Activated CD4-positive, alpha-beta T cell treated with anti-CD3 and anti-CD28 coated beads, Interleukin-2, amount 50 U/mL, for 16 hours (primary cell): ENCODE results near the gene COPS8.

Source experiments
- DNase-seq: peaks from one replicate; pipeline ENCODE4 v3.0.0-alpha.2; 2020

COPS8 gene

DNA sequence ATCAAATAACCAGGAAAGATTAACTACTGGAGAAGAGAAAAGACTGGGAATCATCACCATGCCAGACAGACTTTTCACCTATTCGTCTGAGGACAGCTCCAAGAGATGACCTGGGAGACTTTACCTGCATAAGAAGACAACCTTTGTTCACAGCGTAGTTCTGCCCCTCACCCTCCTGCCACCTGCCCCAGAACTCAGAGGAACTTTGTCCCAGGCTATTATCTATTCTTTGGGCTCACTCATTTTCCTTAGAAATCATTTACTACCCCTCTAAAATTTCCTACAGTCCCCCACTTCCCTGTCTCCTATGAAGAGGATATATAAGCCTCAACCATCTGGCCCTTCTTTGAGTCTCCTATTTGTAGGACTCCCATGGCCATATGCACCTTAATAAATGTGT, 19.3 kb upstream of the COPS8 start:
- DNase-seq: no peak

DNA sequence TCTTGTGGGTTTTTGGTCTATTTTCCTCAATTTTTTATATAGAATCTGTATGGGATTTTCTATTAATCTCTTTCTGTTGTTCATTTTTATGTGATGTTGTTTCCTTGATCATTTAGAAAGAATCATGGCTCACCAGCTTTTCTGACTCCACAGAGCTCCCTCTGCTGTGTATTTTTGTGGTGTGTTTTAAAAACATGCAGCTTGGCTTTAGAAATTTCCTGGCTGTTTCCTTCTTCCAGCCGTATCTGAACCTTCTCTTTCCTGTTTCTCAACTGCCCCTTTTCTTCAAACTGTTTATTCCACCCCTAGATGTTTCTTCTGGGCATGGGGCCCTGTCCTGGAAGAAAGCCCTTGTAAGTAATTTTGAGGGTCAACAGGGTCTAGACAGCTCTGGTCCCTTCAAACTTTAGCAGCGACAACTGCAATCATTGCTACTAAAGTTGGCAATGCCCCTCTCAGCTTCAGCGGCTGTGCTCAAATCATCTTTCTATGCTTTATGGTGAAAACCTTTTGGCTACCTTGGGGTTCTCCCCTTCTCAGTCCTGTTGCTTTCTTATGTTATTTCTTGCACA, 17.6 kb upstream of the COPS8 start:
- DNase-seq: no peak

DNA sequence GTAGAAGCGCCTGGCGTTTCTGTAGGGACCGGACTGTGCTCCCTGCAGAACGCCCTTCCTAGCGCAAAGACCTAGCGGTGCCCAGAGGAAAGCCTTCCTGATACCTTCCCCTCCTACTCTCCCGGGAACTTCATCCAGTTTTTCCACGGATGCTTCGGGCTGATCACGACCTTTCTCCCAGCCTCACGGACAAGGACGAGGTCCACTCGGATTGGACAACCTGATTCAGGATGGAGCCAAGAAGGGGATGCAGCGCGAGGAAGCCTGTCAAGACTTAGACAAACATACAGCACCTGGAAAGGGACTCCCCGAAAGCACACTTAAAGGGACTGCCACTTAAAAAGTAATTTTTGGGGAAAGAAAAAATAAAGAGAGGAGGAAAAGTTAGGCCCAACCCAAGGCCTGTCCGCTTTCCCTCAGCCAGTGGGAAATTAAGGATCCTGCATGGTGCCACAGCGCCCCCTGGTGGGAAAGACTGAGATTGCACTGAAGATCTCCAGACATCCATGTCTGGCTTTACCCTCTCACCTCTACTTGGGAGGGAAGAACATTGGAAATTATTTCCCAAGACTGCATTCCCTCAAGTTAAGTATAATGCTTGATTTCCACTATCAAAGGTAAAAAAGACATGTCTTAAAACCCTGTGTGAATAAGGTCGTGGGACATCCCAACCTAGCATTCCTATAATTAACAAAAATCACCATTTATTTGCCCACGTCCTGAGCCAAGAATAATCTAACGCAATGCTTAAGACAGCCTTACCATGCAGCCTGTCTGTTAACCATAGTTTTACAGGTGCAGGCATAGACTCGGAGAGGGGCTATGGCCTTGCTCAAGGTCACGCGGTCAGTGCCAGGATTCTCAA, 13.4 kb upstream of the COPS8 start:
- DNase-seq: peak; percentile 58

DNA sequence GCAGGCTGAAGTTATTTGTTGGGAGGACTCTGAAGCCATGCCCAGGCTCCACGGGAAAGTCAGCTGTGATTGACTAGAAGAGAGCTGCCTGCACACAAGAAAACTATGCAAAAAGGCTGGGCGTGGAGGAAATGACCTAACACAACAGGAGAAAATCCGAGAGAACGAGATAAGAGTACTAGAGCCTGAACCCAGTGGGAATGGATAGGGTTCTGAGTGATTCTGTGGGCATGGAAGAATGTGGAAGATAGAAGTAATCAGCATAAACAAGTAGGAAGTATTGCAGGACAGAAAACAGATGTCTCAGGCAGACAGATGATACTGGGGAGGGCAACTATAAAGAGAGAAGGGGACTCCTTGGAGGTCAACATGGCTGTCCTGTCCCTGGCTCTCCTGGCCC, 12.1 kb upstream of the COPS8 start:
- DNase-seq: no peak

DNA sequence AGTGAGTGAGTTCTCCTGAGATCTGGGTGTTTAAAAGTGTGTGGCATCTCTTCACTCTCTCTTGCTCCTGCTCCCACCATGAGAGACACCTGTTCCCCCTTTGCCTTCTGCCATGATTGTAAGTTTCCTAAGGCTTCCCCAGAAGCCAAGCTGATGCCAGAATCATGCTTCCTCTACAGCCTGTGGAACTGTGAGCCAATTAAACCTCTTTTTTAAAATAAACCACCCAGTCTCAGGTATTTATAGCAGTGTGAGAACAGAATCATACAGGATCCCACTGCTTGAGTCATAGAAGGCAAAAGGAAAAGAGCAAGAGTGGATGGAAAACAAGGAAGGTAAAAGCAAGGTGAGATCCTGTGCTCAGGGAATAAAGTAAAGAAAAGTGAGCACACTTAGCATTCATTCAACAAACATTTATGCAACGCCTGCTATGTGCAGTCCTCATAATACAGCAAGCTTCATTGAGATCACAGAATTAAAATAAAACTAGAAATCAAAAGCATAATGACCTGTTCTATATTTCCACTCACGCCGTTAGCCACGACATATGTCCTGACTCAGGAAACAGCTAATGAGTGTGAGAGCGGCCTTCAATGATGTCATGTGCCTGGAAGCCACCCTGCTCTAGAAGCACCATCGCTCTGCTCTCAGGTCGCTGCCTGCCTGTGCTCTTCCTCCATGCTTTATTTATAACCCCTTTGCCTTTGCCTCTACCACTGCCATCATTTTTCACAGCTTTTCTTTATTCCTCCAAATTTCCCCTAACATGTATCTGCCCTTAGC, 11.3 kb upstream of the COPS8 start:
- DNase-seq: no peak

DNA sequence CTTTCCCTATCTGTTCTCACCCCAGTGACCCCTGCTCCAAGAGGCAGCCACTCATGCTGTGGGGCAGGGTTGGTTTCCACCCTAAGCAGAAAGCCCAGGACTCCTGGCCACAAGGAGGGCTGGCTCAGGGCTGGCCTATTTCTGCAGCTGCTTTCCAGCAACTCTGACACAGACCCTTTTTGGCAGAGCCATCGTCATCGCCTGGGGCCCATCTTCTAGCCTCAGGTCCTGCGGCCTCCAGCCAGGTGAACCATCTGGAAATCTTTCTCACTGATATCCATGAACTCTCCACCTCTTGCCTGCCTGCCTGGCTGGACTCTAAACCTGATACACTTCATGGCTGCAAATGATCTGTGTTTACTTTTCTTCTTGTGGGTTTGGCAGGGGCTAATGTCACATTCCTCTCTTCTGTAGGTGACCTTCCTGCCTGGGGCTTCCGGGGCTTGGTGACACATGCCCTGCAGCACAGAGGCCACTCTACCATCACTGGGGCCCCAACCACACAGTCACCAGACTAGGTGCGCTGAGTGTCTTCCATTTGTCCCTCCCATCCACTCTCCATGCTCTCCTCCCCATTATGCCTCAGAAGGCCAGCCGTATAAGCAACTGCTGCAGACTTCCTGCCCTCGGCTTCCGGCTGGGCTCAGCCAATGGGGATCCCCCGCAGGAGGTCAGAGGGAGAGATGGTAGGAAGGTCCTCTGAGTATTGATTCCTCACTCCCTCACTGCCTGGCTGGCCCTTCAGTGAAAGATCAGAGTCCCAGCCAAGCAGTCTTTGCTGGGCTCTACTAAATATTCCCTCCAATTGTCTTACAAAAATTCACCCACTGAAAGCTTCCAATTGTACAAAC, 9.7 kb upstream of the COPS8 start:
- no peak for DNase-seq

DNA sequence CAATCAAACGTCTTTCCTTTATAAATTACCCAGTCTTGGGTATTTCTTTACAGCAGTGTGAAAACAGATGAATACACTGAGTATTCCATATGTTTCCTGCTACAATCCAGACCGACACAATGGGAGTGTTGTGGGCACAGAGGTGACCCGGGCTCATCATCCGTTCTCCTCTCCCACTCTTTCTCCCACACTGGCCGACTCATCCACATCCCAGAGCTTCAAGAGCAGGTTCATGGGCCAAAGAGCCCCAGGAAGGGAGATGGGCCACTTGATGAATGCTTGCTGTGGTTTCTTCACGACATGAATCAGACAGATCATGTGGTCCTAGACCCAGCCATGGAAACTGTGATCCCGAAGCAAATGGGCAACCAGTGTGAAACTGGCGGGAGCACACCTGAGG, 4.1 kb upstream of the COPS8 start:
- no peak for DNase-seq

DNA sequence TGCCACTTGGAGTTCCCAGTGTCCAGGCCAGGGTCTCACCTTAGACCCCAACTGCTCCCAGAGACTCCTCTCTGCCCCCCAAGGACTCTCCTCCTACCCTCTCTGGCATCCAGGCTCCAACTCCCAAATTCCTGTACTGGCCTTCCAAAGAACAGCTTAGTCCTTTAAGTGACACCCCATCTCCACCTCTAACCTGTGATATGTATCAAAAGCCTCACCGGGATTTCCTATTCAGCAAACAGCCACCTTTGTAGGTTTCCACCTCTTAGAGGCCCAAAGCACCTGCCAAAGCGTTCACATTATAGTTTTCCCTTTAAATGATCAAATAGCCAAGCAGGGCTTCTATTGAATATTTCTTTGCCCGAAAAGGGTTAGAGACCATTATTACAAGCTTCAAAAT, 2.7 kb upstream of the COPS8 start:
- no peak for DNase-seq

DNA sequence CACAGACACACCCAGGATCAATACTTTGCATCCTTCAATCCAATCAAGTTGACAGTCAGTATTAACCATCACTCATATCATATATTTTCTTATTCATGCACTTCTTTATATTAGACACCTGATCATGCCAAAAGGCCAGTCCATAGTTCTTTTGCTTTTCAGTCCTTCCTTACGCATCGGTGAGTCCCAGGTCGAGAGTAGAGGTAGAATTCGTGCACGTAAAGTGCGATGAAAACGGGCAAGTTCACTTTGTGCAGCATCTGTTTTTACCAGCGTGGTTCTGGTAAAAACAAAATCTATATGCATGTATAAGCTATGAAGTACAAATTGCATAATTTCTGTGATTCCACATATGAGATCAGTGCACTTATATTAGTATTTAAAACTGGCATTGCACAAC, 1.2 kb upstream of the COPS8 start:
- DNase-seq: no peak

DNA sequence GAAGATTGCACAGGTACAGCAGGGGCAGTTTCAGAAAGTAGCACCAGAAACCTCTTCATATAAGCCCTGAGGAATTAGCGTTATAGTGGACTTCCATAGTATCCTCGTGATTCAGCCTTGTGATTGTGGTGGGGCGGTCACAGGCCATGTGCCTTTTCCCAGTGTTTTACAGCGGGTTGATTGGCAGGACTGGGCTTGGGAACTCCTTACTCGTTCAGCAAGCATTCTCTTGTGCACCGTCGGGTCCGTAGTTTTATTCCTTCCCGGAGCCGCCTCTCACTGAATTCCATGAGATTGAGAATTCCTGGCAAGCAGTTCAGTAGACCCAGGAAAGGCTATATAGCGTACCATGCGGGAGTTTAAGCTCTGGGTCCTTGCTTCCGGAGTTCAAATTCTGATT, 5.2 kb downstream of the COPS8 start:
- DNase-seq: no peak

DNA sequence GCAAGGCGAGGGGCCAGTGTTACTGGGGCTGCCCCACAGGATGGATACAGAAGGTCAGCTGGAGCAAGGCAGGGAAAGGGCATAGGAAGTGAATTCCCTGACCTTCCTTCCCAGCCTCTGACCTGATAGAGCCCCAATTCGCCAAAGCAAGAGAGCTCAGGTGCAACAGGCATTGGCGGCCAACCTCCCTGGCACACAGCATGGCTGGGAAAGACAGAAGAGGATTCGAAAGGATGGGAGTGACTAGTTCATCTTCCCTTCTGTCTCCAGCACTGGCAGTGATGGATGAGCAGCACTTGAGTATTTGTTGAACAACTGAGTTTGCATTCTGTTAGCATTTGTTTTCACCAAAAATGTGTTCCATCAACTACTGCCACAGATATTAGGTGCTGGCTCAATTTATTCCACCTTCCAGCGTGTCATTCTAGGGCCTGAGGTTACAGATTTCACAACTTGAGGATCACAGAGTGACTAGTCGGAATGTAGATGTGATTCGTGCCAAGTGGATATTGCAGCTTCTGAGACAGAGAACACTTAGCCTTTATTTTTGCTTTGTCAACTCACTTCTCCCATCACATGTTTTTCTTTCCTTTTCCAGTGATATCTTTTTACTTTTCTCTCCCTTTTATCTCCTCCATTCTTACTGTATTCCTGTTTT, 6.2 kb downstream of the COPS8 start:
- DNase-seq: no peak

DNA sequence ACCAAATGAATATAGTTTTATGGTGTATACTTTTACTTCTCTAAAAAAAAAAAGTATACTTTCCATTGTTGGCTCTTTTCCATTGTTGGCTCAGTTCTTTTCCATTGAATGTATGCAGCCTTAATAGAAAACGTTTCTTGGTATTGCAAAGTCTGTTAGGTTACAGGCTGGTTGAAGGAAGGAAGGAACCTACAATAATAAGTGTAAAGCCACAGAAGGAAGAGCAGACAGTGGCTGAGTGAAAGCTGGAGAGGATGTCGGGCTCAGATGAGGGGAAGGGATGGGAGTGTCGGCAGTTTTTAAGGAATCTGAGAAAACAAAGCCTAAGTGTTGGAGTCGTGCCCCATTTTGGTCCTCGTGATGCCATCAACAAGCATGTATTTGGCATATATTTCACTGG, 6.8 kb downstream of the COPS8 start:
- no peak for DNase-seq

DNA sequence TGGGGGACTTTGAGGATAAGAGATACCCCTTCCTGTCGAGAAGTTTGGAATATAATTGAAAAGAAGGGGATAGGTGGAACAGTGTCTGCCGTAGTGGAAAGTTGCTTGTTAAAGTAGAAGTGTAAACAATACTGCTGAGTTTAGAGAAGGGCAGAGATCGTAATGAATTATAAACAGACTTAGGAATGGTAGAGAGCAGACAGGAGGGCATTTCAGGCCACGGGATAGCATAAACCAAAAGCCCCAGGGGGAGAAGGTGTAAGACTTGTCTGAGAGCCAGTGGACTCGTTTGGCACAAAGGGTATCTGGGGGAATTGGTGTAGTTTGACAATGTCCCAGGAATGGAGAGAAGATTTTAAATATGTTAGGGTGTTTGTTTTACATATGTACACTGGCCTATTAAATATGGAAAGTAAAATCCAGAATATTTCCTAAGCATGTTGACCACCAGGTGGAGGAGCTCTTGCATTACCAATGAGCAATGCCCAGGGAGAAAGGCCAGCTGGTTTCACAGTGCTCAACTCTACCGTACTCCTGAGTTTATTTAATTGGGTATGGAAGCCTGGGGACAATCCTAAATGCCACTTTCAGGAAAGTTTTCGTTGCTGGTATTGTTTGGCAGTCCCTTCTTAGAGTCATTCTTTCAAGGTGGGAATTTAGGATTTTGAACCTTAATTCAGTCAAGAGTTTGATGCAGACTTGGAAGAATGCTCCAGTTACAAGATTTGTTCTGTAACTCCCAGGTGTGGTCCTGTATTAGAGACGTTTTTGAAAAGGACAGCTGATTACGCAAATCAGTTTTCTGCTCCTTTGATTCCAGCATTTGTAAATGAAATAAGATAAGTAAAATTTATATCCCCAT, 7.5 kb downstream of the COPS8 start:
- DNase-seq: no peak

DNA sequence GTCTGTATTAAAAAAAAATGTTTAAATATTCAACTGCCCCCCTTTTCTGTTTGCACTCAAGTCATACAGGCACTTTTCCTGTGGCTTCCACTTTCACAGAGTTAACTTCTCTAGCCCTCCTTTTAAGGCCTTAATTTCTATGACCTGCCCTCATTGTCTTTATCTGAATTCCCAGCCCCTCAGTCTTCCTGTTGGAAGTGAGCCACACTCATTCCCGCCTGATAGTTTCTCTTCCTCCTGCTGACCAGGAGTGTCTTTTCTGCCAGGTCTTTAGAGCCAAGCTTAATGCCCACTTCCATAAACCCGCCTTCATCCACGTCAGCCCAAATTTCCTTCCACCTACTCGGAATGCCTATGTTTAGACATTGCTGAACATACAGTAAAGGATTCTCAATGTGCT, 10.5 kb downstream of the COPS8 start:
- no peak for DNase-seq

DNA sequence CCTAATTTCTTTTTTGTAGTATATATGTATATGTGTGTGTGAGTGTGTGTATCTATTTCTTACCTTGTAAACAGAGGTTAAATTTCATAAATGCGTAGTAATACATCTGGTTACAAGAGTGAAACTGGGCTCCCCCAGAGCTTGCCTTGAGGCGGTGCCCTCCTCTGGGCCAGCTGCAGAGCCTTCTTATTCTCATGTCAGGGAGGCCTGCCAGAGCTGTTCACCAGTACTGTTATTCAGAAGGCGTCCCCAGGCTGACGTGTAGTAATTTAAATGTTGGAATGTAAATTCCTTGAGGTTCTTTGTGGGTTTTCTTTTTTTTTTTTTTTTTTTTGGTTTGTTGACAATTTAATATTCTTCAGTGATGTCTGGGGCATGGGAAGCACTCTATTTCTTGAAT, 11.2 kb downstream of the COPS8 start:
- DNase-seq: no peak

DNA sequence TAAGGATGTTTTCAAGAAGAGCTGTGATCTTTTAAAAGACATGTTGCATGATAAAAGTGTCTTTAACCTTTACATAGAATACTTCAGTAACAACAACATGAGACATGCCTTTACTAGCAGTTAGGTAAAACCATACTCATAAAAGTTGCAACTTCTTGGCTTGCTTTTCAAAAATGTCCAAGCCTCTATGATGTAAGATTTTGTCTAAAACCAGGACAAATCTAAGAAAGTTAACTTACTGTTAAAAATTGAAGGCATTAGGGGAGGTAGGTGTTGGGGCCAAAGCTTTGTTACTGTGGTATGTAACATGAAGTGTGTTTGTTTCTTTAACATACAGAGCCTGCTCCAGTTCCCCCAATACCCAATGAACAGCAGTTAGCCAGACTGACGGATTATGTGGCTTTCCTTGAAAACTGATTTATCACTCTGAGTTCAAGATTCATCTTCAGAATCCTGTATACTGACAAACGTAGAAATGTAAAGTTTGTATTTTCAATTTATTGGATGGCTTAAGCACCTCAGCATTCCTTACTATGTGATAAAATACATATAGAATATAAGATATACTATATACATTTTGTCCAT, 11.7 kb downstream of the COPS8 start:
- DNase-seq: no peak

DNA sequence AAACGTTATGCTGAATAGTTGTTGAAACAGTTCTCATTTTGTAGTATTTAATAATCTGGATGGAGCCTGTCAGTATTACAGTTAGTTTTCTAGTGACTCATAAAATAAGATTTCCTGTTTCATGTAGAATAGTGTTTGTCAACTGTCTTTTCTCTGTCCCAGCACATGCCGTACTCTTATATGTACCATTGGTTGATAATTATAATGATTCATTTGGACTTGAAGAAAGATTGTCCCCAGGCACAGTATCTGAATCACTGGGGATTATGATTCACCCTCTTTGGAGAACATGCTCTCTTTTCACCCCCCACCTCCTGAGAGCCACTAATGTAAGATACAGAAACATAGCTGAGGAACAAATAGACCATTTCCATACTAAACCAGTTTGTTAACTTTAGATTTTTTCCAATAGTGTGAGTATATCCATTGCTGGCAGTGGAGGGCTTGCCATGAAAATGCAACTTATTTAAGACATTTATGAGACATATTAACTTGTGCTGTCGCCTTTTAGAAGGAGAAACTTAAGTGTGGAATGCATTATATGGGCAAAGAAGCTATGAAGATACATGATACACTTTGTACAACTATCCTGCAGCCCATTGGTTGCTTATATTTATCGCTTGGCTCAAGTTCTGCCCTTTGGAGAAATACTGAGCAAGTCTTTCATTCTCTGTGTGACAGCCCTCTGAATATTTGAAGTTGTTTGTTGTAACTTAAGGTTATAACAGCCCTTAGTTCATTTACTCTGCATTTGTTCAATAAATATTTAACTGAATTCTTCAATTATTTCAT, 12.4 kb downstream of the COPS8 start:
- DNase-seq: no peak

DNA sequence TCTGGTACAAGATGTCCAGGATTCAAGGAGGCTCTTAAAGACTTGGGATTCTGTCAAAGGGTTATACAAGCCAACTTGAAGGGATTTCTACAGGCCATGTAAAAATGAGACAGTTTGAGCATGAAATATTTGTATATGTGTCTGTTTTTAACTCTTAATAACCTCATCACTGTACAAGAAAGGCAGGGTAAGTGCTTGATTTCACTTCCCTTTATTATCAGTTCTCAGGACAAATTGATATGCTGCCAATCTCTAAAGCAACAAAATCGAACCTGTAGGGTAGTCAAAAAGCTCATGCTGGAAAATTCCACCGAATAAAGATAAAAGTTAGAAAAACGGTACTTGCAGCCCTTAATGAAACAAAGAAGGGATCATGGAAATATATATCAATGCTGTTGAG, 14.1 kb downstream of the COPS8 start:
- DNase-seq: no peak

DNA sequence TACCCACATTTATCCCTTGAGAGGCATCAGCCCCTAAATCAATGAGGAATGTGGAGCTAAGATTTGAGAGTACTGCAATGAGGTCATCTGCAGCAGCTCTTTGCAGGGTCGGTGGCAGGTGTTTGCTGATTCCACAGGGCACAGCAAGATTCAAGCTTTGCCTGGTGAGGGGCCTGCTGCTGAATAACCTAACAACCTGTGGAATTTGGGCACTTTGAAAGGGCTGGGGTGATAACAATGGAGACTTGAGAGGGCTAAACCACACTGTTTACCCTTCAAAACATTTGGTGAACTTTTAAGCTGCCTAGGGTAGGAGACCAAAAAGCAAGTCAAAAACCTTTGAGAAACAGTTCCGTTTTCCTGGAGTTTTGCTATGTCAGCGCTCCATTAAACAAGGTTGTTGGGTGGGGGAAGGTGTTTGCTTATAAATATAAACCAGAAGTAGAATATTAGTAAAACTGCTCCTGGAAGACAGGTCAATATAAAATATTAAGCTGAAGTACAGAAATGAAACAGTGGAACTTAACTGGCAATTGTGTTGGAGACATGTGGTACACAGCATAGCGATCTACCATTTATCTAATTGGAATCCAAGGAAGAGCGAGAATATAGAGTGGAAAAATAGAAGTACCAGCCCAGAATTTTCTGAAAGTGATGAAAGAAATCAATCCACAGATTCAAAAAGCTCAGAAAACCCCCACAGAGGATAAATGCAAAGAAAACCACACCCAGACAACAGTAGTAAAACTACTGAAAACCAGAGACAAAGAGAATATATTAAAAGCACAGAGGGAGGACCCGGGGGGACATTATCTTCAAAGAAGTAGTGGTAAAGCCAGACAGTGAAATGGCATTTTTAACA, 15.7 kb downstream of the COPS8 start:
- no peak for DNase-seq
